ENCODE results near the gene ADCY6.
A peak's percentile ranks its signal among the peaks of the same experiment; 100 is the strongest.

The ADCY6 gene

GRCh38 chr12:48815126-48816110 lies 26.5 kb upstream of the ADCY6 start:
- peak; percentile 62 for DNase-seq

DNA sequence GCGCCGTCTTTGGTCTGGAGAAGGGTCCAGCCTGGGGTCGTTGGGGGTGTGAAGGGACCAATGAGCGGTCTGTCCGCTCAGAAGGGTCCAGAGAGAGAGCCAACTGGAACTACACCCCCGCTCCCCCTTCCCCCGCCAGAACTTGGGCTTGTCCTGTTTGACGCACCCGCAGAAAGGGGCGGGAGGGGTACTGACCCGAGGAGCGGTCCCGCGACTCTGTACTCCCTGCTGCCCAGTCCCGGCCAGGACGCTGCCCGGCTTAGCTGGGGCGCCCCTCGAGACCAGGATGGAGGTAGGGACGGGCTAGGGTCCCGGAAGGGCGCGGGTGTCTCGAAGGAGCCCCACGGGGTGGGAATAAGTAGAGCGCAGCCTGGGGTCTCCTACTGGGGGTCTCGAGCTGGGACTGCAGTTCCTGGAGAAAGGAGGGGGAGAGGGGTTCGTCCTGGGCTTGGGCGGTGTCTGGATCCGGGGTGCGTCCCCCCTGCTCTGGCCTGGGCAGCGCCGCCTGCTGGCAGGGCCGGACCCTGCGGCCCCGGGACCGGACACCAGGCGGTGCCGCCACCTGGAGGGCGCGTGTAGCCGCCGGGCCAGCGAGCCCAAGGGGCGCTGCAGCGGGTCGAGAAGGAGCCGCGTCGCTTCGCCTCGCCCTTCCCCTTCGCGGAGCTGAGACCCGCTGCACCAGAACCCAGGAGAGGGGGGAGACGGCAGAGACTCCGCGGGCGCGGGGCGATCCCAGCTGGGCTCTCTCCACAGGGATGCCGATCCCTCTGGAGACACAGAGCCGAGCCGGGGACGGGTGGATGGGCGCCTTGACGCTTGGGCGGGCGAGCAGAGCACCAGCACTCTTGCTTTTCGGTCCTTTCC lies 25.6 kb upstream of the ADCY6 start:
- DNase-seq = peak; percentile 86

- no peak for DNase-seq
Measured at GRCh38 chr12:48813465-48814261, 24.8 kb upstream of the ADCY6 start.

DNA sequence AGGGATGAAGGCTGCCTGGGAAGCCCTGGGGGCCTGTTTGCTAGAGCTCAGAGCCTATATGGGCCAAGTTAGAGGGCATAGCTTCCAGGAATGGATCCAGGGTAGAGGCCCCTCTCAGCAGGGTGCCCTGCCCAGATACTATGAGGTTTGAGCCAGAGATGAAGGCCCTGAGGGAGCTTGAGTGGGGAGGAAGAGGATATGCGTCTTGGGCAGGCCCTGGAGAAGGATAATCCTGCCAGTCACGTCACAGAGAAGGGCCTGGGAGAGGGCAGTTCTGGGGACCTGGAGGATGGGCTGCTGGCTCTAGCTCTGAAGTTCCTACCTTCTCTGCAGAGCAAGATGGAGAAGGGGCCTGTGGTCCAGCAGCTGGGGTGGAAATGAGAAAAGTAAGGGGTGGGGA lies 23.5 kb upstream of the ADCY6 start:
- no peak for DNase-seq

GRCh38 chr12:48811437-48812090 lies 22.7 kb upstream of the ADCY6 start:
- no peak for DNase-seq

DNA sequence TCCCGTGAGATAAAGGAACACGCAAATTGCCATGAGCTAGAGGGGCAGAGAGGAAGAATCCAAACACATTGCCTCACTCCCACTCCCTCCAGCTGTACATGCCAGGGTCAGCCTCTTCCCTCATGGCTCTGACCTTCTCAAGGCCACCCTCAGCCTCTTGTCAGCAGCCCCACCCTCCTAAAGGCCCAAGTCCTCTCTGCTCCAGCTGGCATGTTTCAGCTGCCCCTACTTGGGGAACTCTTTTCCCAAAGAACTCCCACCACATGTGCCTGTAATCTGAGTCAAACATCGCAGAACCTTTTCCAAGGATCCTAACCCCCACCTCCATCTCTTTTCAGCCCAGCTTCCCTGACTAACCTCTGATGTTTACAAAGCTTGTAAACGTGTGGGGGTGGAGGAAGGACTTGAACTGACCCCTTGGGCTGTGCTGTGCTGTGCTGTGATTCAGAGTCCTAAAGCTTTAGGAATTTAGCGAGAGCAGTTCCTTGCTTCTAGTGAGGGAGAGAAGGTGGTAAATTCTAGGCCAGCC lies 22.1 kb upstream of the ADCY6 start:
- no peak for DNase-seq

DNA sequence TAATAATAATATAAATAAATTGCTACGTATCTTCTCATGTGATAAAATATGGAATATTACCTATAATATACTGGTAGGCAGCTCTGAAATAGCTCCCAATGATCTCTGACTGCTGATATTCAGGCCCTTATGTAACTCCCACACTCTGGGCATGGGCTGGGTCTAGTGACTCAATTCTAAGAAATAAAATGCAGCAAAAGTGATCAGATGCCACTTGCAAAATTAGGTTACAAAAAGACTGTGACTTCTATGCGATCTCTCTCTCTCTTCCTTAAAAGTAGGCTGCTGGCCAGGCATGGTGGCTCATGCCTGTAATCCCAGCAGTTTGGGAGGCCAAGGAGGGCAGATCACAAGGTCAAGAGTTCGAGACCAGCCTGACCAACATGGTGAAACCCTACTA lies 19.1 kb upstream of the ADCY6 start:
- no peak for DNase-seq

GRCh38 chr12:48803675-48804074 lies 14.8 kb upstream of the ADCY6 start:
- no peak for DNase-seq

- no peak for DNase-seq
Measured at GRCh38 chr12:48800971-48801370, 12.1 kb upstream of the ADCY6 start.

DNA sequence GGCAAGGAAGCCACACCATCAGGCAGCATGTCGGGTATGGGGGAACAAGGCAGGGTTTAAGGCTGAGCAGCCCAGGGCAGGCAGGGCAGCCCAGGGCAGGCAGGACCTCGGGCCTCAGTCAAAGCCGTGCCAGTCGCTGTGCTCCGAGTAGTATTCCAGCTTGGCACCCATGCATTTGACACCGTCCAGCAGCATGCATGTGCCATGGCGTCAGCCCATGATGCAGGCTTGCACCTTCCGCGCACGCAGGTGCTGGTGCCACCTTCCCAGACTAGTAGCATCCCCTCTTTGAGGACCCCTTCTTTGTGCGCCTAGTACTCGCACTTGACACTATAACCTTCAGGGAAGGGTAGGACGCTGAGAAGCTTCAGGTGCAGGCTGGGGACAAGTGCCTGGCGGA lies 11.6 kb upstream of the ADCY6 start:
- DNase-seq = no peak

- DNase-seq = no peak
Measured at GRCh38 chr12:48796976-48797375, 8.1 kb upstream of the ADCY6 start.

DNA sequence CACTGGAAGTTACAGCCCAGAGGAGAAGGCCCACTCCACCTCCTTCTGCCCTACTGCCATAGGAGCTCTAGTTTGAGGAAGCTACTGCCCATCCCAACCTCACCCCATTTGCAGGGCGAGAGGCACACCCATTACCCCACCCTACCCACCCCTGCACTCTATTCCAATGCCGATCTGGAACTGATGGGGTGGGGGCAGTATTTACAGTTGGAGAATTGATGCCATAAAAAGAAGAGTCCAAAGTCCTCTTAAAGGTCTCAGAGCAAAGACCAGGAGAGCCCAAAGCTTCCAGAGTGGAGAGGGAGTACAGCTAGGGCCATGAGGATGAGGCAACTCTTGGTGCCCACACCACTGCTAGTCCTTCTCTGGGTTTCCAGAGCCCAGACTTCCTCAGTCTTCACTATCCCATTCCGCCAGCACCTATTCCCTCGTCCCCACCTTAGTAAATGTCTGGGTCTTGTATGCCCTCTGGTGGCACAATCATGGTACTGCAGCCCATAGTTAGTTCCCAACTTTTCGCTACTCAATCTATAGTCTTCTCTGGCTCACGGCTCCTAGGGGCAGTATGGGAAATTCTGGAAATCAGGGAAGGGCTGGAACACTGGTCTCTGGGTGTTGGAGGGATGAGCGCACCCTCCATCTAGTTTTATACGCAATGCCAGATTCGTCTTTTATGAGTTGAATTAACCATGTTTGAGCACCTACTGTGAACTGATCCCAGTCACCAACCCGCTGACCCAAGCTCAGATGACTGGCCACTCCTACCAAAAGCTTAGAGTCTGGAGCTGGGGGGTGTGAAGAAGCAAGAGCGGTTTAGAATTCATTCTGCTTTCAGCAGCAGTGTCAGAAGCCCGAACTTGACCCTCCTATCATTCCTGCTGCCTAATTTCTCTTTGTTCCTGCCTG lies 6.9 kb upstream of the ADCY6 start:
- DNase-seq = peak; percentile 78

- no peak for DNase-seq
Measured at GRCh38 chr12:48794870-48795269, 6.0 kb upstream of the ADCY6 start.

- no peak for DNase-seq
Measured at GRCh38 chr12:48793696-48794095, 4.8 kb upstream of the ADCY6 start.

DNA sequence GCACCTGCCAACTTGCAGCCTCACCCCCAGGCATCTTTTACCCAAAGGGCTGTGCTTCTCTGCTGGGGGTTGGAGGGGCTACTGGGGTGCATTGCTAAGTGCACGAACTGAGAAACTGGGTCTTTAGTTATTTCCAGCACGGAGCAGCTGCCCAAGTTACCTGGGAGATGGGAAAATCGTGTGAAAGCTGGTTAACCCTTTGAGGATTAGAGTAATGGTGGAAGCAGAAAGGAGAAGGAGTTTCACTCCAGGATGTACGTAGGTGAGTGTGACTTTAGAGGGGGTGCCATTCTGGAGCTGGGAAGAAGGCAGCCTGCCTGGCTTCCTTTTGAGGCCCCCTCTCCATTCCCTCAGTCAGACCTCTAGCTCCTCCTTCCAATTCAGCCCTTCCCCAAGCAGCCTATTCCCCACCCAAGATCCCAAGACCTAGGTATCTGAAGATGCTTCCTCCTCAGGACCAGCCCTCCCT lies 1.0 kb upstream of the ADCY6 start:
- DNase-seq = no peak

DNA sequence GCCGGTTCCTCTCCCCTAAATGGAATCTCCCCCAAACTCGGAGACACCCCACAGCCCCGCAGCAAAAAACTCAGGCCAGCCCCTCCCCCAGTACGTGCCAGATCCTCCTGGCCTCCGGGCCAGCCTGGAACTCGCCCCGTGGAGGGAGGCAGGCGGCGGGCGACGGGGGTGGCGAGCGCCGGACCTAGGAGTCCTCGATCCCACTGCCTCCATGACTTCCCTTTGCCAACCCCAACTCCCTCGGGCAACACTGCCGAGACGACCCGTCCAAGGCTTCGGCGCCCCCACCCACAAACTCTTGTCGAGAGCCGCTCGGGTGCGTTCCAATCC lies 400 bp downstream of the ADCY6 start:
- peak; percentile 49 for DNase-seq

GRCh38 chr12:48787791-48788523 lies 932 bp downstream of the ADCY6 start:
- no peak for DNase-seq

DNA sequence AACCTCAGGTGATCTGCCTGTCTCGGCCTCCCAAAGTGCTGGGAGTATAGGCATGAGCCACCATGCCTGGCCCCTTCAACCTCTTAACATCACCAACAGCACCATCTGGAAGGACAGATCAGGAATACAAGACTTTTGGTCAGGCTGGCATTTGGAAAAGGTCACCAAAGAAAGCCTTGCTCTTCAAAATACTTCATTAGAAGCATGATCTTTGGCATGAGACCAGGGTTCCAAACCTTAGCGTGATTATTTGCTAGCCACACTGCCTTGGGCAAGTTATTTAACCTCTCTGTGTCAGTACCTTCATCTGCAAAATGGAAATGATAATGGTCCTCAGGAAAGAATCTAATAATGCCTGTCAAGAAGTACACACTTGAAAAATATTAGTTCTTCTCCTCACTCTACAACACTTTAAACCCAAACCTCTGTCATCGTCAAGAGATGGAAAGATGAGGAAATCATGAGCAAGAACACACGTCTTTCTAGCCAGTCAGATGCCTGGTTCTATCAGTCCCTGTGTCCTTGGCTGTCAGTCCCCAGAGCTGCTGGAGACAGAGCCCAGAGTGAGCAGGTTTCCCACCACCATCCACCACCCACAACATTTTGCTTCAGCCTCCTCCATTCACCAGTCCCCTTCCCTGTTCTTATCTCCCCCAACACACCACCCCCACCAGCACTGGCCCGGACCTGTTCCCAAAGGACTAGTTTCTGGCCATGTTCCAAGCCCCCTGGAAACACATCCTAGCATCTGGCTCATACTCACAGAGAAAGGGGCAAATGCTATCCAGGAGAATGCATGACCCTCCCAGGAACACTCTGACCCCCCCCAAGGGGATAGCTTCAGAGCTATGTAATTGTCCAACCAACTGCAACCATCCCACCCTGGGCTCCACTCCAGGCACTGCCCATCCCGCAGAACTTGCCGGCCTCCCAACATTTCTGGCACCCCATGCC lies 2.0 kb downstream of the ADCY6 start:
- DNase-seq = no peak

- DNase-seq = no peak
Measured at GRCh38 chr12:48783432-48783831, 5.5 kb downstream of the ADCY6 start.
